SK-N-MC (cell line): ENCODE measurements around the gene SLC5A5.

Experiments
- DNase-seq: peaks from one replicate; pipeline ENCODE4 v3.0.0-alpha.2; 2011; ENCODE audit warnings: low read depth, low spot score
- H3K27ac ChIP-seq: fragments of 200-600 bp; sonication (generic); 2 replicates; pipeline ENCODE4 v1.5.1; 2016; ENCODE audit warnings: mixed run types
- H3K36me3 ChIP-seq: fragments of 200-600 bp; sonication (generic); 2 replicates; pipeline ENCODE4 v1.6.1; 2017; ENCODE audit warnings: antibody characterized with exemption, low read length, mixed read lengths; ENCODE audit not compliant: insufficient read depth
- H3K4me3 ChIP-seq: fragments of 200-600 bp; sonication (generic); 2 replicates; pipeline ENCODE4 v1.5.1; 2016
- H3K9ac ChIP-seq: fragments of 200-600 bp; sonication (generic); 2 replicates; pipeline ENCODE4 v1.8.0; 2017; ENCODE audit warnings: mixed run types, mixed read lengths; ENCODE audit not compliant: insufficient read length
- H3K9me3 ChIP-seq: fragments of 200-600 bp; sonication (generic); 2 replicates; pipeline ENCODE4 v1.6.1; 2017; ENCODE audit warnings: low read depth, mild to moderate bottlenecking, antibody characterized with exemption, low read length, moderate library complexity, mixed read lengths
- EZH2 ChIP-seq: fragments of 200-600 bp; sonication (generic); IDR thresholded peaks from one replicate; pipeline ENCODE4 v1.6.1; 2017; ENCODE audit warnings: antibody characterized with exemption
- FOXP2 ChIP-seq: optimal IDR thresholded peaks from 2 replicates; pipeline ENCODE3; 2011; ENCODE audit warnings: mild to moderate bottlenecking, moderate library complexity; ENCODE audit not compliant: insufficient read depth; ENCODE audit errors: extremely low read length, control extremely low read depth
- POLR2AphosphoS5 ChIP-seq: IDR thresholded peaks from 2 replicates; pipeline ENCODE4 v1.6.1; 2012; ENCODE audit warnings: mild to moderate bottlenecking, low read depth, low read length, borderline replicate concordance

Gene SLC5A5

DNA sequence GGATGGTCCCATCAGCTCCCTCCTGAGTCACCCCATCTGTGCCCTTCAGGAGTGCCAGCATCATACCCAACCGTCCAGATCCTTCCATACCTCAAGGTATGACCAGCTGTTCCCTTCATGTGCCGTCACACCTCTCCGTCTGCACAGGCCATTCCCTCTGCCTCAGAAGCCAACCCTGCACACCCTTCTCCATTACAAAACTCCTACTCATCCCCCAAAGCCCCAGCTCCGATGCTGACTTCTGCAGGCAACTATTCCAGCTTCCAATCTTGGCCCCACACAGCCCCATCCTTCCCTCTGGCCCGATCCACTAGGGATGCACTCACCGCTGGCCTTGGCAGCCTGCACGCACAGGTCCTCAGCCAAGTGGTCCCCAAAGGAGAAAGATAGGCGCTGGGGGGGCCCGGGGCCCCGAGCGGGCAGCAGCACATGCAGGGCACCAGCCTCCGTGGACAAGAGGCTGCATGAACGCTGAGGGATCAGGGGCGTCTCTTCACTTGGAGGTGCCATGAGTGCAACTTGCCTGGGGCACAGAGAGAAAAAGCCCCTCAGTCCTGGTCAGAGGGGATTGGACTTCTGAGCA lies 27.7 kb upstream of the SLC5A5 start:
- H3K27ac ChIP-seq: no peak overlapping the region
- DNase-seq: no peak
- TF ChIP-seq FOXP2 (no peak), EZH2 (no peak), POLR2AphosphoS5 (no peak)
- H3K9me3 ChIP-seq: no peaks in the 10 kb centered on the region
- H3K9ac ChIP-seq: no peak overlapping the region
- no peak overlapping the region for H3K4me3 ChIP-seq
- H3K36me3 ChIP-seq: no peaks in the 10 kb centered on the region

GRCh38 chr19:17846146-17846545 lies 25.6 kb upstream of the SLC5A5 start:
- H3K9ac ChIP-seq: no peak overlapping the region
- no peaks in the 10 kb centered on the region for H3K9me3 ChIP-seq
- no peak overlapping the region for H3K4me3 ChIP-seq
- no peak for DNase-seq
- H3K36me3 ChIP-seq: no peaks in the 10 kb centered on the region
- TF ChIP-seq POLR2AphosphoS5: no peak
- TF ChIP-seq FOXP2: no peak
- TF ChIP-seq EZH2: no peak
- no peak overlapping the region for H3K27ac ChIP-seq

GRCh38 chr19:17847538-17848366 lies 24.0 kb upstream of the SLC5A5 start, which contains the start of gene JAK3:
Gene JAK3, minus strand, starts transcription at chr19:17847982. Its CDS starts 3,565 bp downstream, at chr19:17844417.
- Histone ChIP-seq H3K36me3 (no peaks in the 10 kb centered on the region), H3K9me3 (no peaks in the 10 kb centered on the region), H3K4me3 (peak within 1 kb of the TSS; percentile 31; the same call in 1 of the 2 replicates), H3K9ac (no peak within 1 kb of the TSS), H3K27ac (no peak within 1 kb of the TSS)
- no peak for TF ChIP-seq POLR2AphosphoS5
- no peak for TF ChIP-seq FOXP2
- no peak for TF ChIP-seq EZH2
- no peak for DNase-seq

DNA sequence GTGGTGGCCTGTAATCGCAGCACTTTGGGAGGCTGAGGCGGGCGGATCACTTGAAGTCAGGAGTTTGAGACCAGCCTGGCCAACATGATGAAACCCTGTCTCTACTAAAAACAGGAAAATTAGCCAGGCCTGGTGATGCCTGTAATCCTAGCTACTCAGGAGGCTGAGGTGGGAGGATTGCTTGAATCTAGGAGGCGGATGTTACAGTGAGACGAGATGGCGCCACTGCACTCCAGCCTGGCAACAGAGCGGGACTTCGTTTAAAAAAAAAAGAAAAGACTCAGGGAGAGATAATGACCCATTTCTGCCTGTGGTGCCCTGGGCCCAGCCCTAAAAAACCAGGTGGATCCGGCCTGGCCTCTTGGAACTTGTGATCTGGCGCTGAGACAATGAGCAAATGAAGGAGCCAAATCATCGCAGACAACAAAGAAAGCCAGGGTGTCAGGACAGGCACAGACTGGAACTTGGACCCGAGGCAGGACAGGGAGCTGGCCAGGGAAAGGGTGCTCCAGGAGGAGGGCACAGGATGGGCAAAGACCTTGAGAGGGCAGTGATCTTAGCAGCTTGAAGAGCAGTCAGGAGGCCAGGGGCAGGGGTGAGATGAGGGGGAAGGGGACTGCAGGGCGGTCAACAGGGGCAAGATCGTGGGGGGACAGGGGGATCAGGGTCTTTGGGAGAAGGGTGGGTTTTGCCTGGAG lies 23.0 kb upstream of the SLC5A5 start:
- no peak overlapping the region for H3K9ac ChIP-seq
- no peak for DNase-seq
- no peaks in the 10 kb centered on the region for H3K9me3 ChIP-seq
- H3K4me3 ChIP-seq: no peak overlapping the region
- H3K27ac ChIP-seq: no peak overlapping the region
- no peak for TF ChIP-seq FOXP2
- TF ChIP-seq POLR2AphosphoS5: no peak
- no peak for TF ChIP-seq EZH2
- H3K36me3 ChIP-seq: no peaks in the 10 kb centered on the region

DNA sequence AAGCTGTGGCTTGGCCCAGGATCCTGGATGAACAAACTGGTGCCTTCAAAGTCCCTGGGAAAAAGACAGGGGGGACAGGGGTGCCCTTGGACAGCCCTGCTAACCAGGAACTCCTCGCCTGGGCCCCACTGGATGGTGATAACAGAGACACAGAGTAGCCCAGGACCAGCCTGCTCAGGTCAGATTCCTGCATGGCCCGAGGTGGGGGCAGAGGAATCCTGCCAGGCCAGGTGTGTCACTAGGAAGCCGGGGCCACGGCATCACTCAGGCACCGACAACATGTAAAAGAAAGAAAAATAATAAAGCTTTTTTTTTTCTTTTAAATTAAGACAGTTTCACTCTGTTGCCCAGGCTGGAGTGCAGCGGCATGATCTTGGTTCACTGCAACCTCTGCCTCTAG lies 17.7 kb upstream of the SLC5A5 start:
- DNase-seq: no peak
- H3K36me3 ChIP-seq: no peaks in the 10 kb centered on the region
- no peak for TF ChIP-seq EZH2
- TF ChIP-seq FOXP2: no peak
- TF ChIP-seq POLR2AphosphoS5: no peak
- no peaks in the 10 kb centered on the region for H3K9me3 ChIP-seq
- no peak overlapping the region for H3K4me3 ChIP-seq
- no peak overlapping the region for H3K27ac ChIP-seq
- no peak overlapping the region for H3K9ac ChIP-seq

- no peak for DNase-seq
- Histone ChIP-seq H3K4me3 (no peak overlapping the region), H3K36me3 (peaks cover 3% of the 10 kb centered on the region), H3K27ac (no peak overlapping the region), H3K9ac (no peak overlapping the region), H3K9me3 (no peaks in the 10 kb centered on the region)
- no peak for TF ChIP-seq EZH2
- TF ChIP-seq FOXP2: no peak
- TF ChIP-seq POLR2AphosphoS5: no peak
These were observed 16.2 kb upstream of the SLC5A5 start for GRCh38 chr19:17855280-17856152.

- Histone ChIP-seq H3K9me3 (no peaks in the 10 kb centered on the region), H3K27ac (peak within 1 kb of the TSS; percentile 84), H3K4me3 (peak within 1 kb of the TSS; percentile 95), H3K9ac (peak within 1 kb of the TSS; percentile 98), H3K36me3 (peaks cover 45% of the 10 kb centered on the region)
- TF ChIP-seq FOXP2 (peak; percentile 87), POLR2AphosphoS5 (peak; percentile 95), EZH2 (no peak)
- peak; percentile 99 for DNase-seq
These were observed 12.0 kb upstream of the SLC5A5 start, which contains the start of gene RPL18A for GRCh38 chr19:17859533-17860330. Gene RPL18A, plus strand, starts transcription at chr19:17859910. Its CDS starts 47 bp downstream, at chr19:17859957.
